Stimulated activated naive B cell treated with anti-CD40 and anti-IgM and Interleukin-4, amounts not matched to agents 10 μg/mL and 1 μg/mL and 100 μg/mL, for 72 hours (primary cell): ENCODE data around the gene ADAMTS17.

Experiments
- ATAC-seq, 2 donors: fragments of 150-1000 bp; cut with Tn5 transposase; replicated peaks; 2 replicates each; pipeline ENCODE4 v1.10.0; 2021; ENCODE audit warnings: moderate library complexity in 1 of 2
- DNase-seq: peaks from one replicate; pipeline ENCODE4 v3.0.0; 2021
- H3K27ac Mint-ChIP-seq: one replicate; pipeline ENCODE4 v1.8.0; 2022; ENCODE audit warnings: mild to moderate bottlenecking, mixed read lengths
- H3K27me3 Mint-ChIP-seq, 2 donors: one replicate each; pipeline ENCODE4 v1.8.0; 2022; ENCODE audit warnings: mixed read lengths in 2 of 2
- H3K36me3 Mint-ChIP-seq, 2 donors: one replicate each; pipeline ENCODE4 v1.8.0; 2022; ENCODE audit warnings: mixed read lengths in 2 of 2, mild to moderate bottlenecking in 1 of 2
- H3K4me1 Mint-ChIP-seq, 2 donors: one replicate each; pipeline ENCODE4 v1.8.0; 2022; ENCODE audit warnings: mixed read lengths in 2 of 2, mild to moderate bottlenecking in 1 of 2
- H3K4me3 Mint-ChIP-seq, 2 donors: one replicate each; pipeline ENCODE4 v1.8.0; 2022; ENCODE audit warnings: mild to moderate bottlenecking in 2 of 2, mixed read lengths in 2 of 2, moderate library complexity in 1 of 2
- H3K9me3 Mint-ChIP-seq, 2 donors: one replicate each; pipeline ENCODE4 v1.8.0; 2022; ENCODE audit warnings: mixed read lengths in 2 of 2, mild to moderate bottlenecking in 1 of 2

ADAMTS17 gene

DNA sequence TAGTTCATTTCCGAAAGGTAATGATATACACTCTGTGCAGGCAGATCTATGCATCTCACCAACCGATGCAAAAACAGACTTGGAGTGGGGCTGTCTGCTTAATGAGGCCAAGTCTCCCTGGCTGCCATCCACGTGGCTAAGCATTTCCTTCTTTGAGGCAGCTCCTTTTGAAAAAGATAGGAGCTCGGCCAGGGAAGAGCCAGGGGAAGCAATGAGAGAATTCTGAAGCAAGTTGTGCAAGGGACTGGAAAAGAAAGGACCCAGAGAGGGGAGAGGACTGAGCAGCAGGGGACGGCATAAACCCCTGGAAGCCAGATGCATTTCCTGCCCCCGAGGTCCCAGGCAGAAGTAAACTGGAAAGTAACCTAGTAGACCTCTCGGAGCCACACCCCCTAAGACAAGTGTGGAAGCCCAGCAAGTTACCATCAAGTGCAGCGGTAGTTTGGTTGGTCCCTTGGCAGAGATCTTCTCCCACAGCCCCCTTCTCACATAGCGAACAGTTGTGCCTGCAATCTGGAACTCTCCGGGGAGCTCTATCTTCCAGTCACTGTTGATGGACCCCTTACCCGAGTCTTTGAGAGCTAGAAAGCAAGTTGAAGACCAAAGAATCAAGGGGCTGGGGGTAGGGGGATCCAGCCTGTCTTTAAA, 288.2 kb downstream of the ADAMTS17 start:
- Mint-ChIP-seq H3K27me3 (peaks cover 5 to 12% of the 10 kb centered on the region in 2 donors), H3K4me3 (no peak overlapping the region), H3K27ac (no peak overlapping the region), H3K9me3 (peaks cover 0 to 3% of the 10 kb centered on the region in 2 donors), H3K4me1 (peaks cover 0 to 3% of the 10 kb centered on the region in 2 donors), H3K36me3 (no peaks in the 10 kb centered on the region)
- no peak for DNase-seq
- no peak for ATAC-seq

- DNase-seq, result no peak
- no peaks in the 10 kb centered on the region for H3K36me3 Mint-ChIP-seq
- no peak overlapping the region for H3K27ac Mint-ChIP-seq
- H3K4me1 Mint-ChIP-seq, result peaks cover 0 to 3% of the 10 kb centered on the region in 2 donors
- H3K4me3 Mint-ChIP-seq, result no peak overlapping the region
- H3K27me3 Mint-ChIP-seq, result peaks cover 5% of the 10 kb centered on the region in 2 donors
- no peak for ATAC-seq
- peaks cover 0 to 3% of the 10 kb centered on the region in 2 donors for H3K9me3 Mint-ChIP-seq
Observed at GRCh38 chr15:100052716-100053473, 288.9 kb downstream of the ADAMTS17 start.

GRCh38 chr15:100050877-100051786, 290.6 kb downstream of the ADAMTS17 start:
- Mint-ChIP-seq H3K27me3 (peaks cover 0 to 4% of the 10 kb centered on the region in 2 donors), H3K27ac (no peak overlapping the region), H3K36me3 (no peaks in the 10 kb centered on the region), H3K4me3 (no peak overlapping the region), H3K4me1 (peaks cover 0 to 3% of the 10 kb centered on the region in 2 donors), H3K9me3 (peaks cover 5 to 7% of the 10 kb centered on the region in 2 donors)
- DNase-seq (no peak), ATAC-seq (no peak)

DNA sequence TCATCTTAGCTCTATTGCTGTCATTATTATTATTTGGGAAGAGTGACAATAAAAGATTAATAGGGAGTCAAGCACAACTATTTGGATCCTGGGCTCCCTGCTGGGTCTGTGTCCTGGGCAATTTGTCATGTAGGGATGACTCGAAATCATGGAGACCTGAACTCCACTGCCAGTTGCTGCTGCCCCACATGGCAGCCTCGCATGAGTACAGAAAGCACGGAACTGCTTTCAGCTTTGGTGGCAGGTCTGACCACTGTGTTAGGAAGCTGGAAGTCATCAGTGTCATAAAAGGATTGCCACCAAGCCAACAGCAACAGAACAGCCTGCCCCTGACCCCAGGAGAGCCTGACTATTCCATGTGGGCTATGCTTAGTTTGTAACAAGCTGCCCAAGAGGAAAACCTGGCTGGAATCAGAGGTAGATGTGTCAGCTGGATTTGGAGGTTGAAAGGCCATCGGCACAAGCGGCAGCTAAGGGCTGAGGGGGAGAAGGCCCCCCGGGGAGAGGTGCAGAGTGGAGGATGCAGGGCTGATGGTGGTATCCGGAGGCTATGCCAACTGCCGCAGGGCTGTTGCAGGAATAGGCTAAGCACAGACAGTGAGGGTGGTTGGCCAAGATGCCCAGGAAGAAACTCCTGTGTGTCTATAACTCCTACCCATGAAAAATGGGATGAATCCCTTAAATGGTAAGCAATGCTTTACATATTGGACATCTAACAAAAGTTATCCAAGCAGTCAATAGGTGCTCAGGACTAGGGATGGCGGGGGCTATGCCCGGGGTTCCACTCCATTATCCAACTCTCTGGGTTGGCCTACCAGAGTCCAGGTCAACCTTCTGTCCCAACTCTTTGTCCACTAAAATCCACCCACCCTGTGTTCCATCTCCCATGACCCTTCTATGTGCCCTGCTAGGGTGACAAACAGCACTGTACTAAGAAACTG, 291.6 kb downstream of the ADAMTS17 start:
- Mint-ChIP-seq H3K9me3 (peaks cover 5 to 7% of the 10 kb centered on the region in 2 donors), H3K36me3 (no peaks in the 10 kb centered on the region), H3K27ac (no peak overlapping the region), H3K4me3 (no peak overlapping the region), H3K4me1 (no peaks in the 10 kb centered on the region), H3K27me3 (peaks cover 0 to 4% of the 10 kb centered on the region in 2 donors)
- ATAC-seq (no peak), DNase-seq (no peak)

GRCh38 chr15:100049483-100049882, 292.3 kb downstream of the ADAMTS17 start:
- Mint-ChIP-seq H3K27me3 (peaks cover 0 to 4% of the 10 kb centered on the region in 2 donors), H3K4me1 (no peaks in the 10 kb centered on the region), H3K27ac (no peak overlapping the region), H3K9me3 (peaks cover 5 to 7% of the 10 kb centered on the region in 2 donors), H3K4me3 (no peak overlapping the region), H3K36me3 (no peaks in the 10 kb centered on the region)
- DNase-seq (no peak), ATAC-seq (no peak)

GRCh38 chr15:100048736-100049135, 293.0 kb downstream of the ADAMTS17 start:
- no peak overlapping the region for H3K27ac Mint-ChIP-seq
- DNase-seq (no peak), ATAC-seq (no peak)
- no peaks in the 10 kb centered on the region for H3K36me3 Mint-ChIP-seq
- no peaks in the 10 kb centered on the region for H3K4me1 Mint-ChIP-seq
- peaks cover 5 to 7% of the 10 kb centered on the region in 2 donors for H3K9me3 Mint-ChIP-seq
- H3K27me3 Mint-ChIP-seq, result peaks cover 0 to 4% of the 10 kb centered on the region in 2 donors
- H3K4me3 Mint-ChIP-seq, result no peak overlapping the region

DNA sequence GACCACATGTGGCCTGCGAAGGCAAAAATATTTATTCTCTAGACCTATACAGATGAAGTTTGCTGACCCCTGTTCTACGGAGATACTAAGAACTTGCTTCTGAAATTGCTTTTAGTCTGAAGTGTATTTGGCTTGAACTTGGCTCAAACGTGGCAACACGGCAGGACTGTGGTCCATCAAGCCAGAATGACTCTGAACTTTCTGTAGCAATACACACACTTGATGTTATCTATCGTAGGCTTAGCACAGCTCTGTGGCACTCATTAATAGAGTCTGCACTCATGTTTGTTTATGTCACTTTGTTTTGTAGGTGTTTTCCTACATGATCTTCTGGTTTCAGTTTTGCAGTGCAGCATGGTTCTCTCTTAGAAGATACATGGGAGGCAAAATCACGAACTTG, 298.1 kb downstream of the ADAMTS17 start:
- Mint-ChIP-seq H3K36me3 (no peaks in the 10 kb centered on the region), H3K9me3 (peaks cover 5% of the 10 kb centered on the region in 2 donors), H3K27me3 (peaks cover 14 to 21% of the 10 kb centered on the region in 2 donors), H3K4me3 (no peak overlapping the region), H3K4me1 (peaks cover 0 to 2% of the 10 kb centered on the region in 2 donors), H3K27ac (no peak overlapping the region)
- DNase-seq, result no peak
- ATAC-seq, result no peak

- Mint-ChIP-seq H3K27me3 (peaks cover 14 to 22% of the 10 kb centered on the region in 2 donors), H3K4me1 (peaks cover 0 to 2% of the 10 kb centered on the region in 2 donors), H3K36me3 (no peaks in the 10 kb centered on the region), H3K27ac (no peak overlapping the region), H3K9me3 (peaks cover 5% of the 10 kb centered on the region in 2 donors), H3K4me3 (no peak overlapping the region)
- DNase-seq, result no peak
- no peak for ATAC-seq
Observed at GRCh38 chr15:100043068-100043641, 298.6 kb downstream of the ADAMTS17 start.

DNA sequence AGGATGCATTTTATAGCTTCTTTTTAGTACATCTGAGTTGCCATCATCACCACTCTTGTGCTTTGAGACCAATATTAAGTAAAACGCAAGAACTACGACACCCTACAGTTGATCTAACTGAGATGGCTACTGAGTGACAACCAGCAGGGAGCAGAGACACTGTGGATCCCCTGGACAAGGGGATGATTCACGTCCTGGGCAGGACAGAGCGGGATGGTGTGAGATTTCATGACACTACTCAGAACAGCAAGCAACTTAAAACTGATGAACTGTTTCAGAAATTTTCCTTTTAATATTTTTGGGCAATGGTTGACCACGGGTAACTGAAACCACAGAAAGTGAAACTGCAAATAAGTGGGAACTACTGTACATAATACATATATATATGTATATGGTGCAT, 299.2 kb downstream of the ADAMTS17 start:
- Mint-ChIP-seq H3K27ac (no peak overlapping the region), H3K9me3 (peaks cover 5% of the 10 kb centered on the region in 2 donors), H3K4me3 (no peak overlapping the region), H3K27me3 (peaks cover 14 to 22% of the 10 kb centered on the region in 2 donors), H3K4me1 (peaks cover 0 to 2% of the 10 kb centered on the region in 2 donors), H3K36me3 (no peaks in the 10 kb centered on the region)
- DNase-seq (no peak), ATAC-seq (no peak)

DNA sequence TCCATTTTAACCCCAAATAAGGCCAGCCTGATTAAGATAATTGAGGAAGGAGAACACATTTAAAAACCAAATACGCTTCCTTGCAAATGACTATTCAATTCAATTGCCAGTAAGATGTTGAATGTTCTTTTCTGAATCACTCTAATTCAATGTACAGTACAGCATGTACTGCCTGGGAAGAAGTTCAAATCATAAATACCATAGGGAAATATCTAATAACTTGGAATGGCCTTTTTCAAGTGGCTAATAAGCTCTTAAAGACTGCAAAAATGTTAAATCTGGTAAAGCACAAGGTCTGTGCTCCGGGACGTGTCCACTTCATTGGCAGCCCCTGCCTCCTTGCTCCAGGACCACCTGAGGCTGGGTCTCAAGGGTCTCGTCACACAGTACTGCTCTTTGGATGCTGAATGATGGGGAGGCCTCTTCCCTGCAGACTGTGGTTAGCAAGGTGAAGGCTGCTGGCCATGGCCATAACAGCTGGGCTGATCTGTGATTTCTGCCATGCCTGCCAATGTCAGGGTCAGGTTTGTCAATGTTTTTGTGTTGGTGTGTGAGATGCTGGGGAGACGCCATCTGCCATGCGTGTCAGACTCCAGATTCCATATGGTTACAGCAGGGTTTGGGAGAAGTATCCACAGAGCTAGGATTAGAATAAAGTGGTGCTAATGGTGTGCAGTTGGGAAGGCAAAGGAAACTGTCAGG, 300.5 kb downstream of the ADAMTS17 start:
- no peak for DNase-seq

DNA sequence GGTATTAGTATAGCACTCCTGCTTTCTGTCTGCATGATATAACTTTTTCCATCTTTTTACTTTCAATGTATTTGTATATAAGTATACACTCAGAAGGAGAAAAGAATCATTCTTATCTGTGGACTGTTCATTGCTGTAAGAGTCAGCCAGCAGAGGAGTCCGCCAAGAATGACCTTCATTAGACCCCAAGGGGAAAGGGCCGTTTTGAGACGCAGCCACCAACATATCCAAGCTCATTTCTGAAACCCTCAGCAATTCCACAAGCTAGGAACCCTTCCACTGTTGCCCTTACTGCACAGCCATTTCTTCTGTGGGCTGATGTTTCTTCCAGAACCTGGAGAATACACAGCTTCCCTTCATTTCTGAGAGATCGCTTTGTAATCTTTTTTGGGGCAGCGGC, 301.8 kb downstream of the ADAMTS17 start:
- Mint-ChIP-seq H3K4me3 (no peak overlapping the region), H3K27me3 (peaks cover 14 to 18% of the 10 kb centered on the region in 2 donors), H3K4me1 (peaks cover 0 to 2% of the 10 kb centered on the region in 2 donors), H3K36me3 (no peaks in the 10 kb centered on the region), H3K27ac (no peak overlapping the region), H3K9me3 (no peaks in the 10 kb centered on the region)
- DNase-seq (no peak), ATAC-seq (no peak)

More for the DNA sequence above, 300.5 kb downstream of the ADAMTS17 start:
- no peak for ATAC-seq
- no peaks in the 10 kb centered on the region for H3K36me3 Mint-ChIP-seq
- H3K27me3 Mint-ChIP-seq, result peaks cover 14 to 18% of the 10 kb centered on the region in 2 donors
- H3K4me1 Mint-ChIP-seq, result peaks cover 0 to 2% of the 10 kb centered on the region in 2 donors
- no peak overlapping the region for H3K27ac Mint-ChIP-seq
- H3K9me3 Mint-ChIP-seq, result no peaks in the 10 kb centered on the region
- H3K4me3 Mint-ChIP-seq, result no peak overlapping the region

GRCh38 chr15:100038736-100039135, 303.0 kb downstream of the ADAMTS17 start:
- Mint-ChIP-seq H3K36me3 (no peaks in the 10 kb centered on the region), H3K9me3 (no peaks in the 10 kb centered on the region), H3K4me1 (peaks cover 0 to 2% of the 10 kb centered on the region in 2 donors), H3K27ac (no peak overlapping the region), H3K4me3 (no peak overlapping the region), H3K27me3 (peaks cover 14 to 18% of the 10 kb centered on the region in 2 donors)
- DNase-seq, result no peak
- no peak for ATAC-seq
